SK-N-SH (cell line): Measurements from ENCODE around the gene RAI1. TPM values are rescaled to one million over a fixed set of nuclear protein-coding genes. Genes with fewer than 3 reads are reported as not detected.

Experiments
- CTCF ChIA-PET: fragments of 300-600, 350-600 bp; formaldehyde crosslinking; extraction: SDS; loops from one replicate; lab custom pipeline; 2021; lab: Yijun Ruan, JAX
- POLR2A ChIA-PET: fragments of 350-600 bp; sonication (Branson Sonifier 250); formaldehyde crosslinking; extraction: SDS; loops from one replicate; lab custom pipeline; 2020; ENCODE audit warnings: antibody characterized with exemption, inconsistent platforms; lab: Yijun Ruan, JAX
- DNase-seq: peaks from one replicate; pipeline ENCODE4 v3.0.0; 2012
- H2AFZ ChIP-seq: fragments of 200-600 bp; sonication (generic); 2 replicates; pipeline ENCODE4 v1.8.1; 2016; ENCODE audit warnings: antibody characterized with exemption, mild to moderate bottlenecking, low read depth
- H3F3A ChIP-seq: fragments of 200-600 bp; sonication (generic); replicated peaks from 2 replicates; pipeline ENCODE3; 2016; ENCODE audit warnings: antibody characterized with exemption, mild to moderate bottlenecking; ENCODE audit not compliant: insufficient read depth
- H3K27ac ChIP-seq, 2 experiments: fragments of 200-500 bp in 1 of 2; fragments of 200-600 bp in 1 of 2; sonication (Bioruptor generic) in 1 of 2; sonication (generic), shearing (Covaris generic) in 1 of 2; 2 replicates each; pipeline versions ENCODE4 v1.5.1 to v1.6.1; 2014 to 2016; ENCODE audit warnings: low read depth in 2 of 2, inconsistent platforms in 1 of 2, low read length in 1 of 2, mild to moderate bottlenecking in 1 of 2, mixed read lengths in 1 of 2
- H3K27me3 ChIP-seq: fragments of 200-600 bp; sonication (generic), shearing (Covaris generic); 2 replicates; pipeline ENCODE4 v1.6.1; 2016; ENCODE audit warnings: mixed run types; ENCODE audit not compliant: insufficient read depth
- H3K36me3 ChIP-seq, 2 experiments: fragments of 200-500 bp in 1 of 2; fragments of 200-600 bp in 1 of 2; sonication (Bioruptor generic) in 1 of 2; sonication (generic) in 1 of 2; replicated peaks in 1 of 2; 2 replicates each; pipeline versions ENCODE3 to v1.5.1; 2014 to 2016; ENCODE audit warnings: low read length in 1 of 2, mild to moderate bottlenecking in 1 of 2; ENCODE audit not compliant: insufficient read depth in 2 of 2, control insufficient read depth in 1 of 2
- H3K4me1 ChIP-seq, 2 experiments: fragments of 200-500 bp in 1 of 2; fragments of 200-600 bp in 1 of 2; sonication (Bioruptor generic) in 1 of 2; sonication (generic), shearing (Covaris generic) in 1 of 2; 2 replicates each; pipeline versions ENCODE4 v1.5.1 to v1.6.1; 2014 to 2016; ENCODE audit warnings: low read depth in 1 of 2, low read length in 1 of 2, mixed run types in 1 of 2; ENCODE audit not compliant: insufficient read depth in 2 of 2, control insufficient read depth in 1 of 2
- H3K4me2 ChIP-seq: fragments of 200-600 bp; sonication (generic), shearing (Covaris generic); 2 replicates; pipeline ENCODE4 v1.6.1; 2017; ENCODE audit warnings: mixed run types
- H3K4me3 ChIP-seq, 2 experiments: fragments of 200-500 bp in 1 of 2; fragments of 200-600 bp in 1 of 2; sonication (Bioruptor generic) in 1 of 2; sonication (generic), shearing (Covaris generic) in 1 of 2; 2 replicates each; pipeline versions ENCODE4 v1.5.1 to v1.8.1; 2014 to 2016; ENCODE audit warnings: low read depth in 2 of 2, inconsistent platforms in 1 of 2, low read length in 1 of 2, mild to moderate bottlenecking in 1 of 2, mixed read lengths in 1 of 2, moderate library complexity in 1 of 2
- H3K79me2 ChIP-seq: fragments of 200-600 bp; sonication (generic); 2 replicates; pipeline ENCODE4 v1.8.1; 2017; ENCODE audit warnings: mild to moderate bottlenecking; ENCODE audit not compliant: insufficient read depth
- H3K9ac ChIP-seq: fragments of 200-600 bp; sonication (generic); 2 replicates; pipeline ENCODE4 v1.6.1; 2017; ENCODE audit warnings: mixed run types
- H3K9me2 ChIP-seq: fragments of 200-600 bp; sonication (generic); 2 replicates; pipeline ENCODE4 v1.6.1; 2017; ENCODE audit warnings: mixed run types
- H3K9me3 ChIP-seq: fragments of 200-600 bp; sonication (generic); 2 replicates; pipeline ENCODE4 v1.6.1; 2017; ENCODE audit warnings: mixed run types, mild to moderate bottlenecking, moderate library complexity
- H4K20me1 ChIP-seq: fragments of 200-600 bp; sonication (generic); 2 replicates; pipeline ENCODE4 v1.6.1; 2017; ENCODE audit warnings: mild to moderate bottlenecking, mixed run types; ENCODE audit not compliant: insufficient read depth
- POLR2AphosphoS5 ChIP-seq: IDR thresholded peaks from 2 replicates; pipeline ENCODE4 v1.6.1; 2012; ENCODE audit warnings: low read depth, low read length
- SMC3 ChIP-seq: IDR thresholded peaks from 2 replicates; pipeline ENCODE4 v1.6.1; 2012; ENCODE audit warnings: low read depth, low read length, improper control_type of control experiment
- WGBS: methylation state at CpG from one replicate; pipeline ENCODE4 v1.1.6; 2017; ENCODE audit warnings: low lambda C conversion rate; 5-methylcytosine and 5-hydroxymethylcytosine counted together
- polyA plus RNA-seq, 3 experiments: library from polyadenylated mRNA; depleted of rRNA; stranded (reverse); fragments of >200 nt; gene quantifications; 2 replicates each; pipeline ENCODE4 v1.2.3, GENCODE V29; 2012
- TF ChIP-seq, protein P1 (sequence below): fragments of 200-600 bp; sonication (generic); IDR thresholded peaks from 2 replicates; pipeline ENCODE4 v1.6.1; 2017; ENCODE audit warnings: antibody characterized with exemption, mild to moderate bottlenecking, moderate library complexity
- TF ChIP-seq, protein P2 (sequence below): IDR thresholded peaks from 2 replicates; pipeline ENCODE4 v1.4.0; 2012; ENCODE audit warnings: low read depth, borderline replicate concordance
- TF ChIP-seq, protein P3 (sequence below): IDR thresholded peaks from 2 replicates; pipeline ENCODE4 v1.4.0; 2012; ENCODE audit warnings: low read depth
- TF ChIP-seq, protein P4 (sequence below): IDR thresholded peaks from 2 replicates; pipeline ENCODE4; 2012
- TF ChIP-seq, protein P5 (sequence below): fragments of 150-350 bp; IDR thresholded peaks from 2 replicates; pipeline ENCODE4 v1.6.1; 2017; ENCODE audit warnings: antibody characterized with exemption, low read length, low read depth, borderline replicate concordance

RAI1 gene
- polyA plus RNA-seq, 1 of the 3 experiments (the other 2 are of a cell fraction) = 4.7 TPM

DNA sequence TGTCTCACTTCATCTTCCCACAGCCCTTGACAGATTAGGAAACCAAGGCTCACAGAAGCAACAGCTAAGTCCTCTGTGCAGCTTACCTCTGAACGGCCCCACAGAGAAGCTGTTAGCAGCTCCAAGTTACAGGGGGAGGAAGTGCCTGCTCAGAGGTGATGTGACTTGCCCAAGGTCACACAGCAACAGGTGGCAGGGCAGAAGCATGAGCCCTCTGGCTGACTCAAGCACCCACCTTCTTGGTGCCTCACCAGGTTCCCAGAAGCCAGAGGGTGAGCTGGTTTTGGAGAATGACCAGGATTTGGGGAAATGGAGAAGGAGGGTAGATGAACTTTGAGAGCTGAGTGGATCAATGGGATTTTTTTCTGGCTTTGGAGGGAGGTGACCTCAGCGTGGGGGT lies 14.0 kb upstream of the RAI1 start:
- Histone ChIP-seq H3K27ac (no peak overlapping the region), H3K4me2 (no peak overlapping the region), H2AFZ (no peak overlapping the region), H4K20me1 (no peaks in the 10 kb centered on the region), H3K9ac (no peak overlapping the region), H3K4me1 (peaks cover 0 to 31% of the 10 kb centered on the region in 2 experiments; a peak in 1 of 4 replicates), H3K27me3 (no peaks in the 10 kb centered on the region), H3K36me3 (no peaks in the 10 kb centered on the region), H3K9me3 (no peaks in the 10 kb centered on the region), H3K79me2 (no peaks in the 10 kb centered on the region), H3K4me3 (no peak overlapping the region), H3F3A (peaks cover 5% of the 10 kb centered on the region), H3K9me2 (no peaks in the 10 kb centered on the region)
- TF ChIP-seq, protein P1, sequence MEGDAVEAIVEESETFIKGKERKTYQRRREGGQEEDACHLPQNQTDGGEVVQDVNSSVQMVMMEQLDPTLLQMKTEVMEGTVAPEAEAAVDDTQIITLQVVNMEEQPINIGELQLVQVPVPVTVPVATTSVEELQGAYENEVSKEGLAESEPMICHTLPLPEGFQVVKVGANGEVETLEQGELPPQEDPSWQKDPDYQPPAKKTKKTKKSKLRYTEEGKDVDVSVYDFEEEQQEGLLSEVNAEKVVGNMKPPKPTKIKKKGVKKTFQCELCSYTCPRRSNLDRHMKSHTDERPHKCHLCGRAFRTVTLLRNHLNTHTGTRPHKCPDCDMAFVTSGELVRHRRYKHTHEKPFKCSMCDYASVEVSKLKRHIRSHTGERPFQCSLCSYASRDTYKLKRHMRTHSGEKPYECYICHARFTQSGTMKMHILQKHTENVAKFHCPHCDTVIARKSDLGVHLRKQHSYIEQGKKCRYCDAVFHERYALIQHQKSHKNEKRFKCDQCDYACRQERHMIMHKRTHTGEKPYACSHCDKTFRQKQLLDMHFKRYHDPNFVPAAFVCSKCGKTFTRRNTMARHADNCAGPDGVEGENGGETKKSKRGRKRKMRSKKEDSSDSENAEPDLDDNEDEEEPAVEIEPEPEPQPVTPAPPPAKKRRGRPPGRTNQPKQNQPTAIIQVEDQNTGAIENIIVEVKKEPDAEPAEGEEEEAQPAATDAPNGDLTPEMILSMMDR = no peak
- TF ChIP-seq, protein P2, sequence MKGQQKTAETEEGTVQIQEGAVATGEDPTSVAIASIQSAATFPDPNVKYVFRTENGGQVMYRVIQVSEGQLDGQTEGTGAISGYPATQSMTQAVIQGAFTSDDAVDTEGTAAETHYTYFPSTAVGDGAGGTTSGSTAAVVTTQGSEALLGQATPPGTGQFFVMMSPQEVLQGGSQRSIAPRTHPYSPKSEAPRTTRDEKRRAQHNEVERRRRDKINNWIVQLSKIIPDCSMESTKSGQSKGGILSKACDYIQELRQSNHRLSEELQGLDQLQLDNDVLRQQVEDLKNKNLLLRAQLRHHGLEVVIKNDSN = no peak
- TF ChIP-seq, protein P3, sequence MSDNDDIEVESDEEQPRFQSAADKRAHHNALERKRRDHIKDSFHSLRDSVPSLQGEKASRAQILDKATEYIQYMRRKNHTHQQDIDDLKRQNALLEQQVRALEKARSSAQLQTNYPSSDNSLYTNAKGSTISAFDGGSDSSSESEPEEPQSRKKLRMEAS = no peak
- no peak for TF ChIP-seq SMC3
- DNase-seq = no peak
- POLR2A ChIA-PET = no interaction called here
- CTCF ChIA-PET = interaction anchor here (0.6 to 1.8 kb wide), 4 partner anchors 11 to 312 kb away, joined by 3 to 7 read pairs (median 4); no protein-coding TSS in a partner anchor
- WGBS = 25% methylated on average over 1 of the region's 2 CpGs

DNA sequence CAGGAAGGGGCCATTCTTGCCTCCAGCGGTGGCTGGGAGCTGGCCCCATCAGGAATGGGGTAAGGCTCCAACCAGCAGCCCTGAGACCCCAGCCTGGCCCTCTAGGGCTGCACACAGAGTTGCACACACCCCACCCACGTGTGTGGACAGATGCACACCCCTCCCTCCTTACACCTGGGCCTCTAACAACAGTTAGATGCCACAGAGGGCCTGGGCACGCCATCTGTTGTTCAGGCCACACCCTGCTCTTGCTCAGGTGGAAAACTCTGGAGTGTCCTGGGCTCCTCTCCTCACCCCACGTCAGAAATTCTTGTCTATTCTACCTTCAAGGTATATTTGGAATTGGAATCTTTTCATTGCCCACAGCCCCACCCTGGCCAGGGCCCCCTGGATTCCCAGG lies 13.3 kb upstream of the RAI1 start:
- CTCF ChIA-PET = interaction anchor here (0.6 to 1.8 kb wide), 3 partner anchors 11 to 313 kb away, joined by 3 to 7 read pairs (median 5); no protein-coding TSS in a partner anchor
- 72% methylated on average over 4 of the region's 4 CpGs for WGBS
- no peak for DNase-seq

More for the DNA sequence above, 13.3 kb upstream of the RAI1 start:
- Histone ChIP-seq H3K27ac (no peak overlapping the region), H3K9ac (no peak overlapping the region), H3K9me3 (no peaks in the 10 kb centered on the region), H3K9me2 (no peaks in the 10 kb centered on the region), H3K4me1 (peaks cover 0 to 27% of the 10 kb centered on the region in 2 experiments; a peak in 1 of 4 replicates), H3F3A (peaks cover 5% of the 10 kb centered on the region), H2AFZ (no peak overlapping the region), H3K36me3 (no peaks in the 10 kb centered on the region), H3K79me2 (no peaks in the 10 kb centered on the region), H4K20me1 (no peaks in the 10 kb centered on the region), H3K4me2 (no peak overlapping the region), H3K27me3 (no peaks in the 10 kb centered on the region), H3K4me3 (no peak overlapping the region)
- no peak for TF ChIP-seq POLR2AphosphoS5
- TF ChIP-seq, protein P4, sequence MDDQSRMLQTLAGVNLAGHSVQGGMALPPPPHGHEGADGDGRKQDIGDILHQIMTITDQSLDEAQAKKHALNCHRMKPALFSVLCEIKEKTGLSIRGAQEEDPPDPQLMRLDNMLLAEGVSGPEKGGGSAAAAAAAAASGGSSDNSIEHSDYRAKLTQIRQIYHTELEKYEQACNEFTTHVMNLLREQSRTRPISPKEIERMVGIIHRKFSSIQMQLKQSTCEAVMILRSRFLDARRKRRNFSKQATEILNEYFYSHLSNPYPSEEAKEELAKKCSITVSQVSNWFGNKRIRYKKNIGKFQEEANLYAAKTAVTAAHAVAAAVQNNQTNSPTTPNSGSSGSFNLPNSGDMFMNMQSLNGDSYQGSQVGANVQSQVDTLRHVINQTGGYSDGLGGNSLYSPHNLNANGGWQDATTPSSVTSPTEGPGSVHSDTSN = no peak
- TF ChIP-seq, protein P5, sequence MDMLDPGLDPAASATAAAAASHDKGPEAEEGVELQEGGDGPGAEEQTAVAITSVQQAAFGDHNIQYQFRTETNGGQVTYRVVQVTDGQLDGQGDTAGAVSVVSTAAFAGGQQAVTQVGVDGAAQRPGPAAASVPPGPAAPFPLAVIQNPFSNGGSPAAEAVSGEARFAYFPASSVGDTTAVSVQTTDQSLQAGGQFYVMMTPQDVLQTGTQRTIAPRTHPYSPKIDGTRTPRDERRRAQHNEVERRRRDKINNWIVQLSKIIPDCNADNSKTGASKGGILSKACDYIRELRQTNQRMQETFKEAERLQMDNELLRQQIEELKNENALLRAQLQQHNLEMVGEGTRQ = no peak
- POLR2A ChIA-PET = no interaction called here
